Neural cell (in vitro differentiated cells): ENCODE data around the gene SP140L. TPM values are rescaled to one million over a fixed set of nuclear protein-coding genes. Genes with fewer than 3 reads are reported as not detected.

Experiments
- H2AFZ ChIP-seq: fragments of 200-600, 300-800 bp; sonication (generic), shearing (Covaris generic); 2 replicates; pipeline ENCODE4 v1.6.0; 2014; ENCODE audit warnings: low read depth, mild to moderate bottlenecking, antibody characterized with exemption, low read length, moderate library complexity
- H3F3A ChIP-seq: fragments of 200-600 bp; shearing (Covaris generic); 2 replicates; pipeline ENCODE4 v1.6.1; 2016; ENCODE audit warnings: mild to moderate bottlenecking, moderate library complexity, mixed read lengths, antibody characterized with exemption, low read length; ENCODE audit not compliant: insufficient read depth, poor library complexity, severe bottlenecking
- H3K27ac ChIP-seq: fragments of 200-600, 300-800 bp; sonication (generic), shearing (Covaris generic); 2 replicates; pipeline ENCODE4 v1.5.1; 2014; ENCODE audit warnings: mild to moderate bottlenecking, low read length, moderate library complexity
- H3K27me3 ChIP-seq: fragments of 300-800, 200-600 bp; sonication (generic), shearing (Covaris generic); 2 replicates; pipeline ENCODE4 v1.6.0; 2014; ENCODE audit warnings: mild to moderate bottlenecking, low read depth, low read length, moderate library complexity; ENCODE audit not compliant: insufficient read depth
- H3K36me3 ChIP-seq: fragments of 300-800, 200-600 bp; sonication (generic), shearing (Covaris generic); 2 replicates; pipeline ENCODE4 v1.5.1; 2014; ENCODE audit warnings: mild to moderate bottlenecking, antibody characterized with exemption, low read length, moderate library complexity; ENCODE audit not compliant: insufficient read depth
- H3K4me2 ChIP-seq: fragments of 300-800, 200-600 bp; sonication (generic), shearing (Covaris generic); 2 replicates; pipeline ENCODE4 v1.6.0; 2014; ENCODE audit warnings: mild to moderate bottlenecking, low read length
- H3K4me3 ChIP-seq: fragments of 300-800, 200-600 bp; sonication (generic), shearing (Covaris generic); 2 replicates; pipeline ENCODE4 v1.5.1; 2014; ENCODE audit warnings: mild to moderate bottlenecking, low read length, moderate library complexity
- H3K79me2 ChIP-seq: fragments of 200-600 bp; shearing (Covaris generic); replicated peaks from 2 replicates; pipeline ENCODE4 v1.6.0; 2014; ENCODE audit warnings: mild to moderate bottlenecking, low read length, moderate library complexity; ENCODE audit not compliant: insufficient read depth
- H3K9ac ChIP-seq: fragments of 300-800, 200-600 bp; sonication (generic), shearing (Covaris generic); 2 replicates; pipeline ENCODE4 v1.6.1; 2016; ENCODE audit warnings: mild to moderate bottlenecking, low read length, mixed read lengths
- H3K9me2 ChIP-seq: fragments of 200-600 bp; shearing (Covaris generic); 2 replicates; pipeline ENCODE4 v1.6.1; 2016; ENCODE audit warnings: mild to moderate bottlenecking, low read length, mixed read lengths; ENCODE audit not compliant: insufficient read depth
- H3K9me3 ChIP-seq: fragments of 200-600, 300-800 bp; sonication (generic), shearing (Covaris generic); 2 replicates; pipeline ENCODE4 v1.6.1; 2016; ENCODE audit warnings: mild to moderate bottlenecking, mixed run types, low read length, moderate library complexity, mixed read lengths
- H4K20me1 ChIP-seq: fragments of 200-600 bp; shearing (Covaris generic); 2 replicates; pipeline ENCODE4 v1.6.1; 2016; ENCODE audit warnings: mild to moderate bottlenecking, mixed run types; ENCODE audit not compliant: insufficient read depth
- CTCF ChIP-seq: fragments of 450-650 bp; IDR thresholded peaks from 2 replicates; pipeline ENCODE4 v1.5.1; 2014; ENCODE audit warnings: antibody characterized with exemption, mild to moderate bottlenecking, moderate library complexity; ENCODE audit not compliant: poor library complexity, severe bottlenecking
- EP300 ChIP-seq: fragments of 450-650 bp; conservative IDR thresholded peaks from 2 replicates; pipeline ENCODE4 v1.6.1; 2014; ENCODE audit warnings: antibody characterized with exemption, mild to moderate bottlenecking, moderate library complexity; ENCODE audit not compliant: poor library complexity, severe bottlenecking
- EZH2 ChIP-seq: fragments of 200-600, 300-800 bp; shearing (Covaris generic), sonication (generic); IDR thresholded peaks from 2 replicates; pipeline ENCODE4 v1.6.1; 2014; ENCODE audit warnings: antibody characterized with exemption, low read length, borderline replicate concordance, mild to moderate bottlenecking; ENCODE audit not compliant: insufficient read depth, poor library complexity, severe bottlenecking
- MXI1 ChIP-seq: fragments of 450-650 bp; conservative IDR thresholded peaks from 2 replicates; pipeline ENCODE4 v1.6.1; 2014; ENCODE audit warnings: antibody characterized with exemption, mild to moderate bottlenecking; ENCODE audit not compliant: poor library complexity, severe bottlenecking
- POLR2AphosphoS5 ChIP-seq: IDR thresholded peaks from 2 replicates; pipeline ENCODE4 v1.6.1; 2012
- RAD21 ChIP-seq: fragments of 450-650 bp; conservative IDR thresholded peaks from 2 replicates; pipeline ENCODE4 v1.6.1; 2014; ENCODE audit warnings: antibody characterized with exemption, mild to moderate bottlenecking, moderate library complexity
- REST ChIP-seq: IDR thresholded peaks from 2 replicates; pipeline ENCODE4 v1.6.1; 2012; ENCODE audit warnings: borderline replicate concordance
- SMC3 ChIP-seq: fragments of 450-650 bp; conservative IDR thresholded peaks from 2 replicates; pipeline ENCODE4 v1.6.1; 2014; ENCODE audit warnings: antibody characterized with exemption, mild to moderate bottlenecking, moderate library complexity; ENCODE audit not compliant: poor library complexity
- TAF1 ChIP-seq: IDR thresholded peaks from 2 replicates; pipeline ENCODE4 v1.6.1; 2012; ENCODE audit warnings: low read depth
- polyA plus RNA-seq: library from polyadenylated mRNA; depleted of rRNA; stranded (reverse); fragments of >200 nt; gene quantifications from 2 replicates; pipeline ENCODE4 v1.2.3, GENCODE V29; 2014

SP140L gene
- polyA plus RNA-seq, 1 donor from 2014 or later: not detected

DNA sequence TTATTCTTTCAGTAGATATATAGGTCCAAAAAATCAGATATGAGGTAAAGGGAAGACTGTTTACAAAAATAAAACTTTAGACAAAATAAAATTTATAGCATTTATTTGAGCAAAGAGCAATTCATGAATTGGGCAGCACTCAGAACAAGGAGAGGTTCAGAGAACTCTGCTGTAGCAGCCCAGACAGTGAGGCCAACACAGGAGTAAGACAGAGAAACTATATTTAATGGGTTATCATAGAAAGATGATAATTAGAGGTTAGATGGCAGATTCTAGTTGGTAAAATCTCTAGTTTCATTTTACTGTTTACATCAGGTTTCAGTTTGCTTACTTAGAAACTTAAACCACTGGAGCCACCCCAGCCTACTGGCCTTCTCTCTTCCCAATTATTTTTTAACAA lies 30.1 kb upstream of the SP140L start:
- no peaks in the 10 kb centered on the region for H3K79me2 ChIP-seq
- H4K20me1 ChIP-seq: no peaks in the 10 kb centered on the region
- H3K36me3 ChIP-seq: no peaks in the 10 kb centered on the region
- no peak overlapping the region for H3K4me2 ChIP-seq
- H3K4me3 ChIP-seq: no peak overlapping the region
- H3K27me3 ChIP-seq: no peaks in the 10 kb centered on the region
- no peak overlapping the region for H3K9ac ChIP-seq
- H2AFZ ChIP-seq: no peak overlapping the region
- H3K9me2 ChIP-seq: no peaks in the 10 kb centered on the region
- TF ChIP-seq RAD21 (no peak), POLR2AphosphoS5 (no peak), EP300 (no peak), SMC3 (no peak), MXI1 (no peak), REST (no peak), CTCF (no peak), TAF1 (no peak), EZH2 (no peak)
- no peaks in the 10 kb centered on the region for H3K9me3 ChIP-seq
- no peak overlapping the region for H3K27ac ChIP-seq
- H3F3A ChIP-seq: no peaks in the 10 kb centered on the region

DNA sequence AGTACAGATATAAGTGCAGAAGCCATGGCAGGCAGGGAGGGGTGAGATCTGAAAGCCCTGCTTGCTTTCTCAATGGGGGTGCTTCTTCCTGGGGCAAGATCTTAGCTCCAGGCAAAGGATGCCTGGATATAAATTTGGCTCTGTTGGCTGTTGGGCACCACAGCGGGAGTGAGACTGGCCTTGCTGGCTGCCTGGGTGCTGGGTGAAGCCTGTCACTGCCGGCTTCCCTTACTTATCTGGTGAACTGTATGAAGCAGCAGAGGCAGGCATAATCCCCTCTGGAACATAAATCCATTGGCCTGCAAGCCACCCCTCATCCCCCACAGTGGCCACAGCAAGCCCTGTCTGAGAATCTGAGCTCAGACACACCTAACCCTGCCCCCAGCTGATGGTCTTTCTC lies 27.4 kb upstream of the SP140L start:
- Histone ChIP-seq H3K9ac (no peak overlapping the region), H3K9me2 (no peaks in the 10 kb centered on the region), H2AFZ (no peak overlapping the region), H3K36me3 (no peaks in the 10 kb centered on the region), H3K27ac (no peak overlapping the region), H4K20me1 (no peaks in the 10 kb centered on the region), H3K9me3 (no peaks in the 10 kb centered on the region), H3K4me2 (no peak overlapping the region), H3K27me3 (no peaks in the 10 kb centered on the region), H3K79me2 (no peaks in the 10 kb centered on the region), H3K4me3 (no peak overlapping the region), H3F3A (no peaks in the 10 kb centered on the region)
- TF ChIP-seq RAD21: no peak
- TF ChIP-seq REST: no peak
- no peak for TF ChIP-seq SMC3
- TF ChIP-seq EP300: no peak
- no peak for TF ChIP-seq TAF1
- no peak for TF ChIP-seq POLR2AphosphoS5
- TF ChIP-seq MXI1: no peak
- TF ChIP-seq CTCF: no peak
- no peak for TF ChIP-seq EZH2
